GM12872 (cell line): ENCODE data around the gene STX18.

Source experiments
- TF ChIP-seq, protein P1 (sequence below): IDR thresholded peaks from 3 replicates; pipeline ENCODE4 v1.5.1; 2011; ENCODE audit warnings: low read depth, mild to moderate bottlenecking, low read length, moderate library complexity; ENCODE audit not compliant: insufficient read depth

Gene STX18

DNA sequence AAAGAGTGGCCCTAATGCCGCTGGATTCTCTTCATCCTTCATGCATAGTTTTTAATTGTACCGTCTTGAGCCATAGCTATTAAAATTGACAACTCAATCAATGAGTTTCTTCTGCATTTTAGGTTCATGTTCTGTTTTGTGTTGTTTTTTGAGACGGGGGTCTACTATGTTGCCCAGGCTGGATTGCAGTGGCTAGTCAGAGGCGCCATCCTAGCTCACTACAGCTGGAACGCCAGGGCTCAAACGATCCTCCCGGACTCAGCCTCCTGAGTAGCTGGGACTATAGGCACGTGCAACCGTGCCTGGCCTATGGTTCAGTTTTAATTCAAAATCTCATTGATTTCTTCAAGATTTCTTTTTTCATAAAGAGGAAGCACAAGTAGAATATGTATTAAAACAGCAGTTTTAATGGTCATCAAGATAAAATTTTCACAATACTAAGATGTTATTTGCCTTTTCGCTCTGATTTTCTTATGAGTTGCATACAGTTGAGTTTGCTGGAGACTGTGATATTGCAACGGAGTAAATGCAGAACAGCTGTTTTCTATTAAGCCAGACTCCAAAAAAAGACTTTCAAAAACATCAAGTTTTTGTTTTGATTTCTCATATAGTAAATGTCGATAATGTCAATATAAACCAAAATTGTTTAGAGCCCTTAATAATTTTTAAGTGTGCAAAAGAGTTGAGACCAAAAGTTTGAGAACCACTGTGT is 1.1 kb upstream of the STX18 start:
- TF ChIP-seq, protein P1, sequence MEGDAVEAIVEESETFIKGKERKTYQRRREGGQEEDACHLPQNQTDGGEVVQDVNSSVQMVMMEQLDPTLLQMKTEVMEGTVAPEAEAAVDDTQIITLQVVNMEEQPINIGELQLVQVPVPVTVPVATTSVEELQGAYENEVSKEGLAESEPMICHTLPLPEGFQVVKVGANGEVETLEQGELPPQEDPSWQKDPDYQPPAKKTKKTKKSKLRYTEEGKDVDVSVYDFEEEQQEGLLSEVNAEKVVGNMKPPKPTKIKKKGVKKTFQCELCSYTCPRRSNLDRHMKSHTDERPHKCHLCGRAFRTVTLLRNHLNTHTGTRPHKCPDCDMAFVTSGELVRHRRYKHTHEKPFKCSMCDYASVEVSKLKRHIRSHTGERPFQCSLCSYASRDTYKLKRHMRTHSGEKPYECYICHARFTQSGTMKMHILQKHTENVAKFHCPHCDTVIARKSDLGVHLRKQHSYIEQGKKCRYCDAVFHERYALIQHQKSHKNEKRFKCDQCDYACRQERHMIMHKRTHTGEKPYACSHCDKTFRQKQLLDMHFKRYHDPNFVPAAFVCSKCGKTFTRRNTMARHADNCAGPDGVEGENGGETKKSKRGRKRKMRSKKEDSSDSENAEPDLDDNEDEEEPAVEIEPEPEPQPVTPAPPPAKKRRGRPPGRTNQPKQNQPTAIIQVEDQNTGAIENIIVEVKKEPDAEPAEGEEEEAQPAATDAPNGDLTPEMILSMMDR: no peak

DNA sequence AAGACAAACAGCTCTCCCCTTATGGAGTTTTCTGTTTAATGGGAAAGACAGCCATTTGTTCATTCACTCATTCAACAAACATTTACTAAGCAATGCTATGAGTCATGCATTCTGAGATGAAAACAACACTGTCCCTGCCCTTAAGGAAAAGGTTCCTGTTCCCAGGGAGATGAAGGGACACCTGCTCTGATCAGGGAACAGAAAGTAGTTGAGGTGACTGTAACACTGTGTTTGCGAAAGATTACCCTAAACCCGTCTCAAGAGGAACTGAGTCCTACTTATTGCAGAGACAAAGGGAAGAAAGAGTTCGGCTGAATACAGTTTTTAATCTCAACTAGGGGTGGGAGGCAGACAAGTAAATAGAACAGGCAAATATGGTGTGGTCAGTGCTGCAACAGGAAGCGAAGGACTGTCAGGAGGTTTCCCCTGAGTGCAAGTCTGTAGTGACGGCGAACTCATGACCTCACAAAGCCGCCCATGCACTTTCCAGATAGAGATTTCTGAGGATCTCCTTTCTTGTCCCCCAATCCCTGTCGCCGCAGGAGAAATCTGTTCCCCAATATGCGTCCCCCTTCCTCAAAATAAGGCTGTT is 712 bp downstream of the STX18 start:
- TF ChIP-seq, protein P1: no peak

DNA sequence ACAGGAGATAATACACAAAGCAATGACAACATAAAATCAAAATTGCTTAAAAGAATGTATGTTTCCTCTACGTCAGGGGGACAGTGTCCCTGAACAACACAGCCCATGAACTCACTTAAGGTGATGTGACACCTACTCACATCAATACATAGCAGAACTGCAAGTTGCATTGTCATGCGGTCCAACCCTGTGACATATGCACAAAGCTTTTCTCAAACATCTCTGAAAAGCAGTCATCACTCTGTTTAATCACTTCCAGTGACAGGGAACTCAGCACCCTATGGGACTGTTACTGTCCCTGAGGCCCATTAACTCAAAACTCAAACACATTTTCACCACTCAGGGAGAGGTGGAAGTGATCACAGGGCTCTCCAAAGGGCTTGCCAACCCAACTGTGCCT is 2.4 kb downstream of the STX18 start:
- TF ChIP-seq, protein P1: no peak

DNA sequence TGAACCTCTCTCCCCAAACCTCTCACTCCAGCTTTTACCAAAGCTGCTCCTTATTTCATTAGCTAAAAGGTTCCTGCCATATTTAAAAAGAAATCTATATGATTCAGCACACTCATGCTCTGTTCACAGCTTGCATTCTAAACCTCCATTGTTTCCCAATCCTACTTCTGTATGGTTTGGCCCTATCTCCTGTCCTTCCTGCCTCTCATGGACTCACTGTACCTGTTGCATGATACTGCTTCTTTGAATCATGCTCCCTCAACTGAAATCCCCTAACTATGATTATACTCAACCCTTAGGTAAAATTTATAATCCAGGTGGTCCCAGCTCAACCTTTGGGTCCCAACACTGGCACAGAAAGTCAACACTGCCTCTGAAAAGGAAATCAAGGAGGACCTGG is 6.3 kb downstream of the STX18 start:
- TF ChIP-seq, protein P1: no peak

DNA sequence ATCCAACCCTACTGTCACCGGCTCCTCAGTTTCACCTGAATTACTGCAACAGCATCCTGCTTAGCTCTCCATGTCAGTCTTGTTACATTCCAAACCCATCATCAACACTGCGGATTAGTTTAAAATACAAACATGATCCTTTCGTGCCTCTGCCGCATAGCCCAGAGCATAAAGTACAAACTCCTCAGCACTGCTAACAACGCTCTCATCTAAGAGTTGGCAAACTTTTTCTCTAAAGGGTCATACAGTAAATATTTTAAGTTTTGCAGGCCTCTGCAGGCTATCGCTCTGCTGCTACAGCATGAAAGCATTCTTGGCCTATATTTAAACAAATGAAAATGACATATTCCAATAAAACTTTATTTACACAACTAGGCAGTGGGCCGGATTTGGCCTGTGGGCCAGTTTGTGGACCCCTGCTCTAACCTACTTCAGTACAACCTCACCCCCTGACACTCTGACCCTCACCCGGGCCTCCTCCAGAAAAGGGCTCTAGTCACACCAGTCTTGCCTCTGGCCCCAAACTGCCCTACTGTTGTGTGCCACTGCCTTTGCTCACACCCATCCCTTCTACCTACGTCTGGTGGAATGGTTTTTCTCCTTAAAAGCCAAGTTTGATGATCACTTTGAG is 7.2 kb downstream of the STX18 start:
- TF ChIP-seq, protein P1: no peak

DNA sequence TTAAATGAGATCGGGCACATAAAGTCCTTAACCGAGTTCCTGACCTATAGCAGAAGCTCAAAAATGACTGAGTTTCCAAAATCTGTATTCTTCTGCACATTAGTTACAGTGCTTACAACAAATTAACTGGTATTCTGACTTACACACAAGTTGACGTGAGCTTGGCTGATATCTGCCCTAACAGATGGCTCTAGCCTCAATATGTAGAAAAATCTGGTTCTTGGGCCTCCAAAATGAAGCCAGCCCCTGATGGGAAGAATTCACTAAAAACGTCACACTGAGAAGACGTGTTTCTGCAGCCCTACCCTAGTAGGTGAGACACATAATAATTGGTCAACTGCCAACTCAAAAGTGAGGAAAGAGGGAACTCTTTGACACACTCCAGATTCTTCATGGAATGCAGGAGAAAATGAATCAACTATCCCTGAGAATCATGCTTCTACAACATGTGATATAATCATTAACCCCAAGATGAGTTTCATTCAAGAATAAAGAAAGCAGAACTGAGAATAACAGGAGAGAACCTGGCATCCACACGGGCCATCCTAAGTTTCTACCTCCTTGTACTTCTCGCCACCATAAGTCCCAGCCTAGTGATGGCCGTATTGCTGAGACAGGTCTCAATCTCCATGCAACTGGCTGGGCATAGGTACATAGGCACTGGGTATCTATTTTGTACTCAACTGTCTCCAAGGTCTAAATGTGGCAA is 8.2 kb downstream of the STX18 start:
- TF ChIP-seq, protein P1: no peak

DNA sequence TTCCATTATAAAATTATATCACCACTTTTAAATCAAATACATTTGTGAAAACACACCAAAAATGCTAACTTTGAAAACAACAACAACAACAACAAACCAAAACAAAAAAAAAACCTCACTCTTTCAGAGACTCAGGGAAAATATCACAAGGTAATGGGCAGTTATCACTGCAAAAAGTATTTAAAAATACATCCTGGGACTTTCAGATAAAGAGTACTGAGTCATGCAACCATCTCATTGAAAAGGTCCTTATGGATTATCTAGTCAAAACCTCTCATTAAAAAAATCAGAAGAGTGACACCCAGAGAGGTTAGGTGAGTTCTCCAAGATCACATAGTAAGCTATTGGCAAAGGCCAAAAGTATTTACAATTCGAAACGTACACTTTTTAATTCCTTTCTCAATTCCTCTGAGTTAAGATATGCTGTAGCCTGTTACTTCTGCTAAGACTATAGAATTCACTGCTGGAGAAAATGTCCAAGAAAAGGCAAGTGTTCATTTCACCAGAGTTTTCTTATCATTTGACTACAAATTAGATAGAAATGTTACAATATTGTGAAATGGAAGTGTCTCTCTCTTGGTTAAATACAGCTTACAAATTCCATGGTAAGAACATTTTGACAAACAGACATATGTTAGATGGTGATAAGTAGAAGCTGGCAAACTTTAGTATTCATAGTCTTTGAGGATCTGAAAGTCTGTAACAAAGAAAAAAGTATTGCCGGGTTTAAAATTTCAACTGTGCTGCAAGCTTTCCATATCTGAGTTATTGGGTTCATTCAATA is 9.3 kb downstream of the STX18 start:
- TF ChIP-seq, protein P1: no peak
